Spleen (tissue), 11 donors: ENCODE data around the gene TRIM45. TPM values are rescaled to one million over a fixed set of nuclear protein-coding genes. Genes with fewer than 3 reads are reported as not detected.

Experiments
- DNase-seq: peaks from one replicate; pipeline ENCODE4 v3.0.0-alpha.2; 2020
- H3K27ac ChIP-seq, 8 donors: fragments of 200-600 bp; sonication (generic) in 7 of 8; 1 replicate in 4 of 8; 2 replicates in 4 of 8; pipeline versions ENCODE4 v1.5.0 to v1.8.0; 2016 to 2021; ENCODE audit warnings: inconsistent platforms in 4 of 8, mild to moderate bottlenecking in 4 of 8, moderate library complexity in 1 of 8
- H3K27me3 ChIP-seq, 7 donors: fragments of 200-600 bp; sonication (generic) in 6 of 7; replicated peaks in 1 of 7; 1 replicate in 4 of 7; 2 replicates in 3 of 7; pipeline versions ENCODE4 v1.5.0 to v1.8.0; 2016 to 2021; ENCODE audit warnings: inconsistent platforms in 3 of 7, mild to moderate bottlenecking in 1 of 7
- H3K36me3 ChIP-seq, 6 donors: fragments of 200-600 bp; sonication (generic) in 5 of 6; 1 replicate in 4 of 6; 2 replicates in 2 of 6; pipeline versions ENCODE4 v1.5.0 to v1.8.0; 2016 to 2021; ENCODE audit warnings: inconsistent platforms in 2 of 6
- H3K4me1 ChIP-seq, 6 donors: fragments of 200-600 bp; sonication (generic) in 5 of 6; 1 replicate in 3 of 6; 2 replicates in 3 of 6; pipeline versions ENCODE4 v1.5.0 to v1.8.0; 2016 to 2021; ENCODE audit warnings: inconsistent platforms in 3 of 6
- H3K4me3 ChIP-seq, 8 donors: fragments of 200-600 bp; sonication (generic) in 7 of 8; 1 replicate in 4 of 8; 2 replicates in 4 of 8; pipeline versions ENCODE4 v1.5.0 to v1.8.0; 2016 to 2021; ENCODE audit warnings: inconsistent platforms in 4 of 8, mild to moderate bottlenecking in 4 of 8, moderate library complexity in 2 of 8
- H3K9me3 ChIP-seq, 8 donors: fragments of 200-600 bp; sonication (generic) in 7 of 8; 1 replicate in 4 of 8; 2 replicates in 4 of 8; pipeline versions ENCODE4 v1.5.0 to v1.8.0; 2016 to 2021; ENCODE audit warnings: inconsistent platforms in 4 of 8
- POLR2A ChIP-seq, 3 donors: fragments of 450-650 bp; IDR thresholded peaks; one replicate each; pipeline ENCODE4 v1.5.1; 2017; ENCODE audit warnings: antibody characterized with exemption in 3 of 3, mild to moderate bottlenecking in 1 of 3
- POLR2AphosphoS5 ChIP-seq, 3 donors: sonication (generic); formaldehyde crosslinking; IDR thresholded peaks; one replicate each; pipeline ENCODE4 v1.5.1; 2017; ENCODE audit warnings: antibody characterized with exemption in 3 of 3
- WGBS, 5 donors: extraction: QIAGEN DNeasy Blood & Tissue Kit in 3 of 5; methylation state at CpG; one replicate each; pipeline versions ENCODE4 v1.1.5 to v1.1.7; 2013 to 2018; 5-methylcytosine and 5-hydroxymethylcytosine counted together
- intact Hi-C: fragments of 100-400 bp; cut with DNase I; formaldehyde crosslinking; loops from one replicate; pipeline ENCODE4 v1.15.0; 2023; ENCODE audit warnings: low total_unique reads
- polyA plus RNA-seq, 3 donors: library from polyadenylated mRNA; stranded (reverse); fragments of 200-250 nt; gene quantifications; one replicate each; pipeline ENCODE4 v1.2.1, GENCODE V29; 2013
- total RNA-seq, 7 donors: library from RNA; depleted of rRNA in 3 of 7; stranded (reverse); fragments of >200 nt in 3 of 7; fragmentation: NEBNext Ultra II Directional in 4 of 7; extraction: Animal tissue kit (Norgen Biotek cat#: 25700) in 4 of 7; gene quantifications; one replicate each; pipeline versions ENCODE4 v1.1.0 to v1.2.1, GENCODE V29; 2016 to 2021
- TF ChIP-seq, protein P1 (sequence below), 11 experiments: fragments of 200-600 bp in 7 of 11; fragments of 450-650 bp in 4 of 11; sonication (generic) in 4 of 11; IDR thresholded peaks in 8 of 11; conservative IDR thresholded peaks in 3 of 11; 1 replicate in 7 of 11; 2 replicates in 4 of 11; pipeline versions ENCODE4 v1.4.0 to v1.8.0; 2016 to 2021; ENCODE audit warnings: antibody characterized with exemption in 11 of 11, inconsistent platforms in 4 of 11, mild to moderate bottlenecking in 1 of 11
- donor health status: healthy with polysubstance abuse.
- donor health status: DM: no; HTN: no; CAD: no; lungs with moderate emphysema.
- donor health status: DM: no; HTN: no; CAD: no.
- donor health status: Bipolar disorder and iron deficiency.
- donor health status: healthy.
- donor health status: DM: no; HTN: no; CAD: no.
- donor health status: DM: yes; HTN: yes; CAD: no.

The TRIM45 gene
- total and polyA plus RNA-seq, 10 donors = 1.2 to 8.1 (median 2.0) TPM

GRCh38 chr1:117094841-117095604 lies 26.5 kb downstream of the TRIM45 start:
- H3K4me1 ChIP-seq = no peaks in the 10 kb centered on the region
- DNase-seq = no peak
- TF ChIP-seq, protein P1, sequence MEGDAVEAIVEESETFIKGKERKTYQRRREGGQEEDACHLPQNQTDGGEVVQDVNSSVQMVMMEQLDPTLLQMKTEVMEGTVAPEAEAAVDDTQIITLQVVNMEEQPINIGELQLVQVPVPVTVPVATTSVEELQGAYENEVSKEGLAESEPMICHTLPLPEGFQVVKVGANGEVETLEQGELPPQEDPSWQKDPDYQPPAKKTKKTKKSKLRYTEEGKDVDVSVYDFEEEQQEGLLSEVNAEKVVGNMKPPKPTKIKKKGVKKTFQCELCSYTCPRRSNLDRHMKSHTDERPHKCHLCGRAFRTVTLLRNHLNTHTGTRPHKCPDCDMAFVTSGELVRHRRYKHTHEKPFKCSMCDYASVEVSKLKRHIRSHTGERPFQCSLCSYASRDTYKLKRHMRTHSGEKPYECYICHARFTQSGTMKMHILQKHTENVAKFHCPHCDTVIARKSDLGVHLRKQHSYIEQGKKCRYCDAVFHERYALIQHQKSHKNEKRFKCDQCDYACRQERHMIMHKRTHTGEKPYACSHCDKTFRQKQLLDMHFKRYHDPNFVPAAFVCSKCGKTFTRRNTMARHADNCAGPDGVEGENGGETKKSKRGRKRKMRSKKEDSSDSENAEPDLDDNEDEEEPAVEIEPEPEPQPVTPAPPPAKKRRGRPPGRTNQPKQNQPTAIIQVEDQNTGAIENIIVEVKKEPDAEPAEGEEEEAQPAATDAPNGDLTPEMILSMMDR (IDR thresholded peaks at IDR 0.05 in 8 of 11, conservative IDR thresholded peaks at IDR 0.05 in 3 of 11) = no peak
- TF ChIP-seq POLR2AphosphoS5 (IDR thresholded peaks at IDR 0.05) = no peak
- no peak for TF ChIP-seq POLR2A (IDR thresholded peaks at IDR 0.05)
- intact Hi-C loops = no loop called here
- no peaks in the 10 kb centered on the region for H3K27me3 ChIP-seq
- H3K4me3 ChIP-seq = no peak overlapping the region
- peaks cover 0 to 100% (median 58%) of the 10 kb centered on the region in 6 donors for H3K36me3 ChIP-seq
- no peaks in the 10 kb centered on the region for H3K9me3 ChIP-seq
- WGBS, 5 donors = 96 to 99% (median 96%) methylated on average over 7 of the region's 7 CpGs
- H3K27ac ChIP-seq = no peak overlapping the region

DNA sequence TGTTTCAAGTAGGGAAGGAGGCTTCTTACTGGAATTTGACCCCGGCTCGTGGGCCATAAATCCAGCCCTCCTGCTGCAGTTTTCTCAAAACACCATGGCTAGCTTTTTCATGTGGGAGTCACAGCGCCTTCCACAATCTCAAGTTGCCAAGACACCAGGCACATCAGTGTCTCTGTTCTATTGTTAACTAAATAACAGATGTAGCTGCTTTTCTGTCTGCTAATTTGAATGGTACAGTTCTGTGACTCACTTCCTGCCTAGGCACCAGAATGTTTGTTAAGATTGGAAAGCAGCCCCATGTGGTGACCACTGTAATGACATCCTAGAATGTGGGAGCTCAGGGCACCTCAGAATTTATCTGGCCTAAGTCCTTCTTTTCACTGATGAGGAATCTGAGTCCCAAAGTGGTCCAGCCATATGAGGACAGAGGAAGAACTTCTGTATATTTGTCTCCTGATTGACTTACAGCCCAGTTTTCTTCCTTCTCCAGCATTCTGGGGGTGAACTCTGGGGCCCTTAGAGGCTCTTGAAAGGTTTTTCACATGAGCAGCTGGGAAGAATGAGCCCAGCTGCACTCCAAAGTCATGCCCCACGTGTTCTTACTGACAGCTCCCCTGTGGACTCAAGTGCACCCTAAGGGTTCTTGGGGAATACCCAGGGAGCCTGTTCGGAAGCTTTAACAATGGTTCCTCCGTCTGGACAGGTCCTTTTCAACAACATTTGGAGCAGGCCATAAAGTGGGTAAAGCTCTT lies 27.5 kb downstream of the TRIM45 start:
- 88 to 97% (median 92%) methylated on average over 6 of the region's 6 CpGs for WGBS, 5 donors
- H3K4me1 ChIP-seq = no peaks in the 10 kb centered on the region
- intact Hi-C loops = no loop called here
- H3K36me3 ChIP-seq = peaks cover 0 to 100% (median 63%) of the 10 kb centered on the region in 6 donors
- no peaks in the 10 kb centered on the region for H3K27me3 ChIP-seq
- no peak overlapping the region for H3K4me3 ChIP-seq
- no peak overlapping the region for H3K27ac ChIP-seq
- TF ChIP-seq POLR2AphosphoS5 (IDR thresholded peaks at IDR 0.05) (no peak), POLR2A (IDR thresholded peaks at IDR 0.05) (no peak)
- TF ChIP-seq, protein P1 (IDR thresholded peaks at IDR 0.05 in 8 of 11, conservative IDR thresholded peaks at IDR 0.05 in 3 of 11) = peak in 3 of 11 experiments; percentile 8 to 17 (median 16)
- no peak for DNase-seq
- H3K9me3 ChIP-seq = no peaks in the 10 kb centered on the region

DNA sequence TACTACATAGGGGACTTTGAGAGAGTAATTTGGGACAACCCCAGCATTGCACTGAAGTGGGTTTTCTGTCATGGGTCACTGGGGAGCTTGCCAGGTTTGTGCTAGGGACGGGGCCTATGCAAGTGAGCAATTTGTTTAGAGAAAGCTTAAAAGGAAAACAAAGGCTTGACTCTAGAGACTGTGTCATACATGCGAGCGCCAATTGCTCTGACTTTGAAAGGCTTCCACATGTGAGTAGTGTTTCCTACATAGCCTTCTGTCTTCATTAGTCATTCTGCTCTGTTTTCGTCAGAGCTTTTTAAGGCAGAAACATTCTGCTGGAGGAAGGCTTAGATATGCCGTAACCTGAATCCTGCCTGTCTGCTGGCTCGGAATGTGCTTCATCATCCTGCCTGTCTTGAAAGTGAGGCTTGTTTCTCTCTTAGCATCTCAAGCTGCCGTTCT lies 28.4 kb downstream of the TRIM45 start:
- DNase-seq = no peak
- no peaks in the 10 kb centered on the region for H3K4me1 ChIP-seq

More for the DNA sequence above, 28.4 kb downstream of the TRIM45 start:
- TF ChIP-seq POLR2AphosphoS5 (IDR thresholded peaks at IDR 0.05) = no peak
- TF ChIP-seq, protein P1 (IDR thresholded peaks at IDR 0.05 in 8 of 11, conservative IDR thresholded peaks at IDR 0.05 in 3 of 11) = no peak
- TF ChIP-seq POLR2A (IDR thresholded peaks at IDR 0.05) = no peak
- H3K27ac ChIP-seq = no peak overlapping the region
- no peaks in the 10 kb centered on the region for H3K27me3 ChIP-seq
- no peak overlapping the region for H3K4me3 ChIP-seq
- intact Hi-C loops = no loop called here
- WGBS, 5 donors = 80 to 86% (median 82%) methylated on average over 7 of the region's 7 CpGs
- H3K36me3 ChIP-seq = peaks cover 0 to 100% (median 58%) of the 10 kb centered on the region in 6 donors
- no peaks in the 10 kb centered on the region for H3K9me3 ChIP-seq
